HPDE6-E6E7 (cell line): Measurements from ENCODE around the gene SIX5.
A peak's percentile ranks its signal among the peaks of the same experiment; 100 is the strongest.

Experiments used
- DNase-seq: peaks from one replicate; pipeline ENCODE4 v3.0.0; 2011; ENCODE audit warnings: missing footprints; ENCODE audit errors: extremely low spot score

SIX5 gene

DNA sequence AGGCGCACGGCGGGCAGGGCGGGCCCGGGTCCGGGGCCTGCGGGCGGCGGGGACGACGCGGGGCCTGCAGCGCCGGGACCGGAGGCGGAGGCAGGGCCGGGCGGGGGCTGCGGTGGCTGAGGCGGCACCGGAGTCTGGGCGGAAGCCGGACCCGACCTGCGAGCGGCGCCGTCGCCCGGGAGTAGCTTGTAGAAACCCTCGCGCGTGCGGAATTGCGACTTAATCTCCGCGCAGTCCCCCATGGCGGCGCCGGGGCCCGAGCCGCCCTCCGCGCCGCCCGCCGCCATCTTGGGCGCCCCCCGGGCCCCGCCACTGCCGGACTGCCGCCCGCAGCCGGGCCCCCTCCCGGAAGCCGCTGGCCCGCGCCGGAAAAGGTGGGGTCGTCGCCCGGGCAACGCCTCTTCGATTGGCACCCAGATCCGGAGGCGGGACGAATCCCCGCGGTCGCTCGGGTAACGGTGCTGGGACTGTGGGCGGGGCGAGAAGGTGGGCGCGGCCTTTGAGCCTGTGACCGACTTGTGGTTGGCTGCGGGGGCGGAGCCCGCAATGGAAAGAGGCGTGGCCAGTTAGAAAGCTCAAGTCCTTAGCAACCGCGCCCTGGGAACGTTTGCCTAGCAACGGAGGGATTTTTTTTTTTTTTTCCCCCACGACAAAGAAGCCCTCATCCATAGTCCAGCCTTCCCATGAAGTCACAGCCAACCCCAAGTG is 23.6 kb upstream of the SIX5 start, which contains the start of gene DMWD:
TSS of gene DMWD (minus strand) at position 376 of the 708 bp plus-strand sequence. CDS start at position 287, 89 bp downstream.
- peak; percentile 94 for DNase-seq

DNA sequence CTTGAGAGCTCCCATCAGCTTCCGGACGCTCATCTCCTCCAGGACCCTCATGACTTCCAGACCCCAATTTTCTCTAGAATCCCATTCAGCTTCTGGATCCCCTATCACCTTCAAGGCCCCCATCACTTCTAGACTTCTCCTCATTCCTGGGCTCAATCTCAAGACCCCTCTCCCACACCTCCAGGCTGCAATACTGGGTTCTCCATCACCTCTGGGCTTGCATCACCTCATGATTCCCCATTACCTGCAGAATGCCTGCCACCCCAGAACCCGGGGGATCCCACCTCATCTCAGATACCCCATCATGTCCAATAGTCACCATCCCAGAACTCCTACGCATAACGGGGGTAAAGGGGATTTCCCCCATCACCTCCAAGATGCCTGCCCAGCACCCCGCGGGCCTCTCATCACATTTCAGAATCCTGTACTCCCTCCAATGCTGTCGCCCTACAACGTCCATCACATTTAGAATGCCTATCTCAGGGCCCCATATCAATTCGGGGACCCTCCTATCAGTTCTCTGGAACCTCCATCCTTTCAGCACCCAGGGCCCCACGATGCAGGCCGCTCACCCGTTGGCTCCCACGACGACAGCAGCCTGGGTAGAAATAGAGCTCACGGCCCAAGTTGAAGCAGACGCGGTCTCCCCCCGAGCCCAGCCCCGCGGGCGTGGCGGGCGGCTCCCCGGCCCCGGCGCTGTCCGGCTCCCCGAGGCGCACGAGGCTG is 22.9 kb upstream of the SIX5 start:
- DNase-seq, result no peak

DNA sequence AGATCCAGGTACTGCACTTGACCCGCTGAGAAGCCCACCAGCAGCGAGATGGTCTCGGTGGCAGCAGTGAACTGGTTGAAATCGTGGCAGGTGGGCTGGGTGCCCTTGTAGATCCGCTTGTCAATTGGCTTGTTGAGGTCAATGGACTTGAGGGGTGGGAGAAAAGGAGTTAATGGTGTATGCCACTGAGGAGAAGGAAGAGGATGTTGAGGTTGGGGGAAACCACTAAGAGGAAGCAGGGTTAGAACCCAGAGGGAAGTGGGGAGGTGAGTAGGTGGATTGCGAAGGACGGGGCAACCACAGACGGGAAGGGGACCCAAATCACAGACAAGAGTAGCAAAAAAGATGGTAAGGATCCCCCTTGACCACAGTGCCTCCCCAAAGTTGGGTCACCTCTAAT is 21.9 kb upstream of the SIX5 start:
- no peak for DNase-seq

DNA sequence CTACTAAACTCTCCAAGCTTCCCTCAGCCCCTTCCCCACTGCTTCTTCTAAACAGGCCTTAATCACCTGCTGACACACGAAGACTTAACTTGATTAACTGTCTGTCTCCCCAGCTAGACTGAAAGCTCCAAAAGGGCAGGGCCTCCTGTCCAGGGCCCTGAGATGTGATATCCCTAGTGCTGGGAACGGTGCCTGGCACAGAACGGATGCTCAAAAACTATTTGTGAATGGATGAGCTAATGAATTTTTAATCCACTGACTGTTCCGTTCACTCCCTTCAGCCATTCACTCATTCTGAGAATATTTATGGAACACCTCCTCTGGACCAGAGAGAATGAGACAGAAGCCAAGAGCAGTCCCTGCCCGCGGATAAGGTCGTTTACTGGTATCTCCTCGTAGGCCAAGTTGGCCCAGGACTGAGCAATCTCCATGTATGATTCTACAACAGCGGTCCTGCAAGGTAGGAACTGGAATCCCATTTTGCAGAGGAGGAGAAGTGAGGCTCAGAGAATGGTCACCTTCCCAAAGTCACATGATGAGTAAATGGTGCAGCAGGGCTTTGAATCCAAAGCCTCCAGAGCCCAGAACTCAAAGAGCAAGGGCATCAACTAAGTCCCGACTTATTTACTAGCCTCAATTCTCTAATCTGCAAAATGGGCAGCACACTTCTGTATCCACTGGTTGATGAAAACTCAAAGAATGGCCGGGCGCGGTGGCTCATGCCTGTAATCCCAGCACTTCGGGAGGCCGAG is 20.2 kb upstream of the SIX5 start:
- DNase-seq, result no peak

DNA sequence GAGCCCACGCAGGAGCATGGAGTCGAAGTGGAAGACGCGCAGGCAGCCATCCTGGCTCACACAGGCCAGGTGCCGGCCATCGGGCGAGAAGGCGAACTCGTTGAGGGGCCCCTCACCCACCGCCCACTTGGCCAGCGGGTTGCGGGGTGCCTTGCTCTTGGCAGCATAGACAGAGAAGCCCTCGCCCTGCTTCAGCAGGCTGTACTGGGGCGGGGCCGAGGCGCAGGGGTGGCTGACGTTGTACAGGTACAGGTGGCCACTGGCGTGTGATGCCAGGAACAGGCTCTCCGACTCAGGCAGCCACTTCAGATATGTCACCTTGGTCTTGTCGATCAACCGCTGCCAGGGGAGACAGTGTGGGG is 17.5 kb upstream of the SIX5 start:
- DNase-seq, result no peak

DNA sequence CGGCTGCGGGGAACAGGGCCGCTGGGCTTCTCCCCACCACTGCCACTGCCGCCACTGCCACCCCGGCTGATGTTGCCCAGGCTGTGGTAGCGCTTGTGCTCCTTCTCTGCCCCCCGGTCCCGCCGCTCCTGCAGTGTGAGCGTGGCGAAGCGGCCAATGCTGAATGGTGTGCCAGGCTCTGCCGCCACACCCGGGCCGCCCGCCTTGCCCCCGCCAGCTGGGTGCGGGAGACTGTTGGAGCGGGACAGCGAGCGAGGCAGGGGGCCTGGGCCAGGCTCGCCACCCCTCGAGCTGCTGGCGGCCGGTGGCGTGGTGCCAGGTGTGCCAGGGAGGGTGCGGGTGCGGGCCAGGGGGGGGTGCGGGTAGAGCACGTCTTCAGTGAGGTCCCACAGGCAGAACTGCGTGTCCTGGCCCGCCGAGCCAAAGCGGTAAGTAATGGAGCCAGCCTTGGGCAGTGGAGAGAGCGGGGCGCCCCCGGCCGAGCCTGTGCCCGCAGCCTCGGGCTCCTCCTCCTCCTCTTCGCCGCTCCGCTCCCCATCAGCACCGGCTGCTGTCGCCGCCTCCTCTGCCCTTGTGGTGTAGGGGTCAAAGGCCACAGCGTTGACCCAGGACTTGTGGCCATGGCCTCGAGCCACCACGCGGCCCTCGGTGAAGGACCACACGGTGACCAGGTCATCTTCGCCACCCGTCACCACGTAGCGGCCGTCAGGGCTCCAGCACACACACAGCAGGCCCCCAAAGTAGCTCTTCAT is 16.9 kb upstream of the SIX5 start:
- no peak for DNase-seq

DNA sequence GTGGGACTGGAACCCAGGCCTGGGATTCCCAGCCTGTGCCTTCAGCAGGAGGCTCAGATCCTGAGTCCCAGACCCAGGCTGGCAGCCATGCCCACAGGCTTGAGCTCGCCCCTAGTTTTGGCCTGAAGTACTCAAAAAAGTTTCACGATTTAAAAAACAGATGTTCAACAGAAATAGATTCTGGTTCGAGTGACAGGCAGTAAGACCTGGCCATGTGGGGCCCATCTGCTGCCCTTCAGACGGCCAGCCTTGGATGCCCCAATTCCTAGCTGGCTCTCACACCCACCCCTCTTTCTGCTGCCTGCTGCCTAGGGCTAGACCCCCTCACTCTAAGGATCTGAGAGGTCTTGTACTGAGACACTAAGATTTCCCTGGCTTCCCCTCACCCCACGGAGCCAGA is 16.0 kb upstream of the SIX5 start:
- DNase-seq, result no peak

DNA sequence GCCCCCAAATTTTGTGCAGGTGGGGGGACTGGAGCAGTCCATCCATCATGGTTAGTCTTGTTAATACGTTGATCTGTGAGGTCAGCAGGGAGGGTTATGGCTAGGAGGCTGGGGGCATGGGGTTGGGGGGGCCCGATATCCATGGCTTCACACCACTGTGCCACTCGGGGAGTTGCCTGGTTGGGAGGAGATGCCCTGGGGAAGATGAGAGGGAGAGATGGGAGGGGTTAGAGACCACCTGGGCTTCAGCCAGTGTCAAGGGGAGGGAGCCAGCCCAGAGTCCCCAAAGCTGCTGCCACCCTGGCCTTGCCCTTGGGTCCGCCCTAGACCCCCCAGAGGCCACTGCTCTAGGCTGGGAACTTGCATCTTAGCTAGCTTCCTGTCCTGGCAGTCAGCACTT is 15.0 kb upstream of the SIX5 start:
- no peak for DNase-seq

DNA sequence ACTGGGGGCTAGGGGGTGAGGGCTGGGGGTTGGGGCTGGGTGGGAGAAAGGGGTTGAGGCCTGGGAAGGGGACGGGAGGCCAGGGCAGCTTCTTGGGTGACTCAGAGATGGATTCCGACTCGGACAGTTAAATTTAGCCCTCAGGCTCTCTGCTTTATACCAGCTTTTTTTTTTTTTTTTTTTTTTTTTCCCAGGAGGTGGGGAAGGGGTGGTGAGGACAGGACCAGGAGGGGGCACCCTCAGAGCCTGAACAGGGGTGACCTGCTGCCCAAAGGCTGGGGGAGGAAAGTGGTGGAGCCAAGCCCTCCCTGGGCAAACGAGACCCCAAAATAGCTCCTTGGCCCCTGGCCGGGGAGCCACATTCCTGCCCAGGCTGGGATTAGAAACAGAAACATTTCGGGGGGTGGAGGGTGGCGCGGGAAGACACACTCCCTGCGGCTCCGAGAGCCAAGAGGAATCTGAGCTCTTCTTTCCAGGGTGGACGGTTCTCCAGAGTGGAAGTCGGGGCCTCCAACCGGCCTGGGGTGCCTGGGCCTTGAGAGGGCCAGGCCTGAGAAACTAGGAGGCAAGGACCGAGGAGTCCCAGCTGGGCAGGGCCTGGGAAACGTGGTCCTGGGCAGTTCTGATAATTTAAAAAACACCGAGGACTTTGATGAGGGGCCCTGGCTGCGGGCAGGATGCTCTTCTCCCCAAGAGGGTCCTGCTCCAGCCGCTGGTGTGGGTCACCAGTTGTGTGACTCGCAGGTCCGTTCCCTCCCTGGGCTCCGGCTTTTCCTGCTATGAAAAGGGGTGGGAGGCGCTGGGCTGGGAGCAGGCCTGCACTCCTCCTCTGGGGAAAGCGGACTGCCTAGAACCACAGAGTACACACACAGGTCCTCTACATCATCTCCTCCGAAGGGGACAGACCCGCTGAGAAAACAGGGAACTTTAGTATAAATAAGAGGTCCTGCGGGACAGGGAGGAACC is 14.1 kb upstream of the SIX5 start:
- peak; percentile 57 for DNase-seq

DNA sequence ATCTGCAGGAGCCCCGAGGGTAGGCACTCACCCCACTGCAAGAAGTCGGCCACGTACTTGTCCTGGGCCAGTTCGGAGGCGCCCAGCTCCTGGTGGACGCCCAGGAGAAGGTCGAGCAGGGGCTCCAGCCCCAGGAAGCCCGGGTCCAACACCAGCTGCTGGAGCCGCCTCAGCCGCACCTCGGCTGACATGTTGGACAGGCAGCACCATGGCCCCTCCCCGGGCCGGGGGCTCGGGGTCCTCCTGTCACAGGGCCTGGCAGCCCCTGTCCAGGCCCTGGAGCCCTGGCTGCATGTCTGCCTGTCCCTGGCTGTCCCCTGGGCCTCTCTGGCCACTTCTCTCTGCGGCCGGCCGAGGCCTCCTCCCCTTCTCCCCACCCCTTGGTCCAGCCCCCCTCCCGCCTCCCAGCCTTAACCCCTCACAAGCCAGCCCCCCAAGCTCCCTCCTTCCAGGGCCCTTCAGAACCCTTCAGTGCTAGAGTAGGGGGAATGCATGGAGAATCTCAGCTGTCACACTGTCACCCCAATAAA is 13.2 kb upstream of the SIX5 start, which contains the start of gene DMPK:
TSS of gene DMPK (minus strand) at position 329 of the 530 bp plus-strand sequence. CDS start at position 191, 138 bp downstream.
- DNase-seq, result no peak

DNA sequence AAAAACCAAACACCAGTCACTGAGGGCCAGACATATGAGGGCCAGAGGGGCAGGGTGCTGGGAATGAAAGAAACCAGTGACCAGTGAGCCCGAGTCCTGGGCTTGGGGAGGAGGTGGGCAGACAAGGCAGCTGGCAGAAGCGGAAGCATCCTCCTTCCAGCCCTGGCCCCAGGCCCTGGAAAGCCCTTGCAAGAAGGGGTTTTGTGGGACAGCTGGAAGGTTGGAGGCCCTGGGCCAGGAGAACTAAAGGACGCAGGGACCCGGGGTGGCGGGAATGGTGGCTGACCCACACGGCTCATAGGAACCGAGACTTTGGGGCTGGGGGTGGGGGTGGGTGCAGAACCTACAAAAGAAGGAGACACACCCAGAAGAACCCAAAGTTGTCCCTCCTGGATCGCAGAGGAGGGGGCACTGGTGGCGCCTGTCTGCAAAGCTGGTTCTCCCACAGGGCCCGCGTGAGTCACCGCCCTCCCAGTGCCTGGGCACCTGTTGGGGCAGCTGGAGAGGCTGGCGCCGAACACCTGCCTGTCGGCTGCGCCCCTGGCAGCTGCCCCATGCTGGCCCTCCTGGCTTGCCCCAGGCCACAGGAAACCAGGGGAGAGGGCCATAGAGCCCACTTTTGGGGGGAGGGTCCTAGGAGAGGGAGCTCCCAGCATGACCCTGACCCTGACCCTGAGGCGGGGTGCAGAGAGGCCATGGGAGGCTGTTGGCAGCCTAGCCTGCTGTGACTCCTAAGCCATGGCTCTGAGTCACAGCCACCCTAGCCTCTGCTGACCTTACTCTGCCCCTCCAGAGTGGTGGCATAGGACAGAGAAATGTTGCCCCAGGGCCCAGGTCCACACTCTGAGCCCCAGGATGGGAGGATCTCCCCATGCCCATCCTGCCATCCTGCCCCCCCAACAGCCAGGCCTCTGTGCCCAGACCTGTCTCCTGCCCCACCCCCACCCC is 12.4 kb upstream of the SIX5 start:
- DNase-seq, result peak; percentile 77

DNA sequence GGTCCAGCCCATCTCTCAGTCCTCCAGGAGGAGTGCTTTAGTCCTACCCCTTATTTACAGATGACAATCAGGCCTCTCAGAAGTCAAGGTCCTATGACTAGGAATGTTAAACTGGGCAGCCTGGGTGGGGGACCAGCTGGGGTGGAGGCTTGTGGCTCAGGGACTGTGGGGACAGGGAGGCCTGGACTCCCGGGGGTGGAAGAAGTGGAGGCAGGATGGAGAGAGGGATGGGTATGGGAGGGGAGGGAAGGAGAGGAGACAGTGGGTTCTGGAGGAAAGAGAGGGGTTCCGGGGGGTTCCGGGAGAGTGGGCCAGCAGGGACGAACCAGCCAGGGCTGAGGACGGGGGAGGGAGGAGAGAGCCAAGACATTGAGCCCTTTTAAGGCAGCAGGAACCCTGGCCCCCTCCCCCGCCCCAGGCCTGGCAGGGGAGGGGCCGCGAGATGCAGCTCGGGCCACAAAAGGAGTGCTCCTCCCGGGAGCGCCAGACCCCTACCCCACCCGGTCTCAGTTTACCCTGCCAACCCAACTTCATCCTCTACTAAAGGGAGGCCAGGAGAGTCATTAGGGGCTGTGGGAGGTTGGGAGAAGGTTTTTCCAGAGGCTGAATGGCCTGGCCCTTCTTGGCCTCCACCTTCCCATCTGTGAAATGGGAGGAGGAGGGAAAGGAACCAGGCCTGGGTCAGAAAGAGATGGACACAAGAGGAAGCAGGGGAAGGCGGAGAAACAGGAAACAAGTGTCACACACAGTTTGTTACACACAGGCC is 11.6 kb upstream of the SIX5 start:
- DNase-seq, result no peak

DNA sequence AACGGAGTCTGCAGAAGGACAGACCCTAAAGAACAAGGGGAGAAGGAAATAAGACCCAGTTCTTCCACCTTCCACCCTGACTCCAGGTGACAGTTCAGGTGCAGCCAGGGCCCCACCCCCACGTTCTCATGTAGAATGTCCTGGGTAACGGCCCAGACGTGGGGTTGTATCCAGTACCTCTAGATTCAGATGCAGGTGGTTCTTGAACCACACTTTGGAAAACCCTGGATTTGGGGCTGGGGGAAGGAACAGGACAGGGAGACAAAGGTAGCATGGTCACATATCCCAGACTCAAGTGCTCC is 11.0 kb upstream of the SIX5 start:
- DNase-seq, result no peak

DNA sequence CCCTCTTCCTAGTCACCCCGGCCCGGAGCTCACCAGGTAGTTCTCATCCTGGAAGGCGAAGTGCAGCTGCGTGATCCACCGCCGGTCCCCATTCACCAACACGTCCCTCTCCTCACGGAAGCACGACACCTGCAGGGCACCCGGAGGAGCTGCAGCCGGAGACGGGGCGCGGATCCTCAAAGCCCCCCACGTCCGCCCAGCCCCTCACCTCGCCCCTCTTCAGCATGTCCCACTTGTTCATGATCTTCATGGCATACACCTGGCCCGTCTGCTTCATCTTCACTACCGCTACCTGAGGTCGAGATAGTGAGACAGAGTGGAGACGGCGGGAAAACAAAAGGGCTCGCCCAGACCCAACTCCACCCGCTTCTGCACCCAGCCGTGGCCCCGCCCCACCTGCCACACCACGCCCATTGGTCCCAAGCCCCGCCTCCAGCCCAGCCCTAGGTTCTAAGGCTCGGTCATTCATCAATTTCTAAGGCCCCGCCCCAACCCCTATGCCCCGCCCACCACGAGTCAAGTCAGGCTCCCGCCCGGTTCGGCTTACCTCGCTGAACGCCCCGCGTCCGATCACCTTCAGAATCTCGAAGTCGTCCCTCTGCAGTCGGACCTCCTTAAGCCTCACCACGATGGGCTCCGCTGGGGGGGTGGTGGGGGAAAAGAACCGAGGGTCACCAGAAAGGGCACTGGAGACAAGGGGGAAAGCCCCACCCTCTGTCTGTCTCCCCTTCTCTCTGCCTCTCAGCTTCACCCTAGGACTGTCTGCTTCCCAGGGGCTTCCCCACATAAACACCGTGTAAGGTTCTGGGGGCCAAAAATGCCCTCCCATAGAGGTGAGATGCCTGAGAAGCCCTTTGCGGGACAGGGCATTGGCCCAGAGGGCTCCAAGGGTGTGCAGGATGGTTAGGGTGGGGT is 10.4 kb upstream of the SIX5 start:
- peak; percentile 82 for DNase-seq

DNA sequence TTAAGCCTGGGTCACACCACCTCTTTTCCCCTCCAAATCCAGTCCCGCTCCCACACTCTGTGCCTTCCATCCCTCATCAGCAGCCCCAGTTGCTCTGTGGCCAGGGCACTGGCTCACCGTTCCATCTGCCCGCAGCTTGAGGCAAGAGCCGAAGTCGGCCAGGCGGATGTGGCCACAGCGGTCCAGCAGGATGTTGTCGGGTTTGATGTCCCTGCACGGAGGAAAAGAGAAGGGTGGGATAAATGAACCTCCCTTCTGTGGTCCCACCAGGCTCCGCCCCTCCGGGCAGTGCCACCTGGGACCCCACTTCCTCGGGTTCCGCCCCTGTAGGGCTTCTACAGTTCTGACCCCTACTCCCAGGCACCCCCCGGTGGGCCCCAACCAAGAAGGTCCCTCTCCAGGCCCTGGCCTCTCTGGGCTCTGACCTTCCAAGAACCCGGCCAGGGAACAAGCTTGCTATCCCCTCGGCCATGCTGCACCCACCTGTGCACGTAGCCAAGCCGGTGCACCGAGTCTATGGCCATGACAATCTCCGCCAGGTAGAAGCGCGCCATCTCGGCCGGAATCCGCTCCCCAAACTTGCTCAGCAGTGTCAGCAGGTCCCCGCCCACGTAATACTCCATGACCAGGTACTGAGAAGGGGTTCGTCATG is 9.1 kb upstream of the SIX5 start:
- DNase-seq, result no peak

DNA sequence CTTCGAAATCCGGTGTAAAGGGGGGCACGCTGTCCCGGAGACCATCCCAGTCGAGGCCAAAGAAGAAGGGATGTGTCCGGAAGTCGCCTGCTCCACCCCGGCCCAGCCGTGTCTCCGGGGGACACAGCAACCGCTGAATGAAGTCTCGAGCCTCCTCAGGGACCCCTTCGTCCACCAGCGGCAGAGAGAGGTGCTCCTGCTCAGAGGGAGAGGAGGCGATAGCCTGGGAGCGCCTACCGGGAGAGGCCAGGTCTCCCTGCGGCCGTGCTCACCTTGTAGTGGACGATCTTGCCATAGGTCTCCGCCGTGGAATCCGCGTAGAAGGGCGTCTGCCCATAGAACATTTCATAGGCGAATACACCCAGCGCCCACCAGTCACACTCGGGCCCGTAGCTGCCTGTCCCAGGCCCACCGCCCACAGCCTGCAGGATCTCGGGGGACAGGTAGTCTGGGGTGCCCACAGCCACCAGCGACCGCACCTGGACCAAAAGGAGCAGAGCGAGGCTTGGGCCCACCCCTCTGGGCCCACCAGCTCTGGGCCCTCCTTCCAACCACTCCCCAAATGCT is 8.4 kb upstream of the SIX5 start:
- DNase-seq, result no peak

DNA sequence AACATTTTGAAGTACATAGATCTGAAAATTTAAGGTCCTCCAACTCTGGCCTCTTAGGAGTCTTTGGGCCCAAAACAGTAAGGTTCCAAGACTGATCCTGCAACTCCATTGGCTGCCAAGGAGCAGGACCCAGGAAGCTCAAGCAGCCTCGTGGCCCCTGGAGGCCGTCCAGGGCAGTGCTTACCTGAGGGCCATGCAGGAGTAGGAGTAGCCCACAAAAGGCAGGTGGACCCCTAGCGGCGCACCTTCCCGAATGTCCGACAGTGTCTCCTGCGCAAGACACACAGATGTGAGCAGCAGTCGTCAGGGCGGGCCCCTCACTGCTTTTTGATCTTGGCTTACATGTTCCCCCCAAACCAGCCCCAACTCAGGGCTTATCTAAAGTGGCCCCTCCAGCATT is 5.7 kb upstream of the SIX5 start:
- DNase-seq, result no peak
